C4-2B (cell line): ENCODE measurements around the gene EHD1.

Experiments used
- H3K27ac ChIP-seq: fragments of 450-650 bp; 2 replicates; pipeline ENCODE4 v1.5.1; 2017
- CTCF ChIP-seq: fragments of 450-650 bp; conservative IDR thresholded peaks from 2 replicates; pipeline ENCODE4 v1.5.1; 2017; ENCODE audit warnings: mild to moderate bottlenecking
- ZFX ChIP-seq: fragments of 450-650 bp; IDR thresholded peaks from 2 replicates; pipeline ENCODE4 v1.6.1; 2017

The EHD1 gene

GRCh38 chr11:64915376-64915887 lies 37.0 kb upstream of the EHD1 start:
- TF ChIP-seq CTCF (no peak), ZFX (no peak)
- no peak overlapping the region; the same call in 1 of the 2 replicates for H3K27ac ChIP-seq

- H3K27ac ChIP-seq: no peak overlapping the region
- TF ChIP-seq ZFX (no peak), CTCF (no peak)
Measured at GRCh38 chr11:64914123-64914522, 35.7 kb upstream of the EHD1 start.

- no peak overlapping the region for H3K27ac ChIP-seq
- TF ChIP-seq ZFX (no peak), CTCF (no peak)
Measured at GRCh38 chr11:64913171-64913727, 34.8 kb upstream of the EHD1 start.

- no peak for TF ChIP-seq CTCF
- no peak for TF ChIP-seq ZFX
- no peak overlapping the region for H3K27ac ChIP-seq
Measured at GRCh38 chr11:64911689-64912088, 33.3 kb upstream of the EHD1 start.

- TF ChIP-seq ZFX (no peak), CTCF (no peak)
- H3K27ac ChIP-seq: no peak overlapping the region
Measured at GRCh38 chr11:64911142-64911541, 32.7 kb upstream of the EHD1 start.

- H3K27ac ChIP-seq: no peak overlapping the region
- no peak for TF ChIP-seq CTCF
- TF ChIP-seq ZFX: no peak
Measured at GRCh38 chr11:64910451-64911093, 32.2 kb upstream of the EHD1 start.

- TF ChIP-seq ZFX (no peak), CTCF (no peak)
- H3K27ac ChIP-seq: no peak overlapping the region
Measured at GRCh38 chr11:64909653-64910343, 31.4 kb upstream of the EHD1 start.
